ENCODE results near the gene FBXO27.
"Not testable (repeated sequence)": the region's sequence is repeated elsewhere in the genome, so short reads cannot be mapped to it uniquely, and the experiment has no call there.

FBXO27 gene

DNA sequence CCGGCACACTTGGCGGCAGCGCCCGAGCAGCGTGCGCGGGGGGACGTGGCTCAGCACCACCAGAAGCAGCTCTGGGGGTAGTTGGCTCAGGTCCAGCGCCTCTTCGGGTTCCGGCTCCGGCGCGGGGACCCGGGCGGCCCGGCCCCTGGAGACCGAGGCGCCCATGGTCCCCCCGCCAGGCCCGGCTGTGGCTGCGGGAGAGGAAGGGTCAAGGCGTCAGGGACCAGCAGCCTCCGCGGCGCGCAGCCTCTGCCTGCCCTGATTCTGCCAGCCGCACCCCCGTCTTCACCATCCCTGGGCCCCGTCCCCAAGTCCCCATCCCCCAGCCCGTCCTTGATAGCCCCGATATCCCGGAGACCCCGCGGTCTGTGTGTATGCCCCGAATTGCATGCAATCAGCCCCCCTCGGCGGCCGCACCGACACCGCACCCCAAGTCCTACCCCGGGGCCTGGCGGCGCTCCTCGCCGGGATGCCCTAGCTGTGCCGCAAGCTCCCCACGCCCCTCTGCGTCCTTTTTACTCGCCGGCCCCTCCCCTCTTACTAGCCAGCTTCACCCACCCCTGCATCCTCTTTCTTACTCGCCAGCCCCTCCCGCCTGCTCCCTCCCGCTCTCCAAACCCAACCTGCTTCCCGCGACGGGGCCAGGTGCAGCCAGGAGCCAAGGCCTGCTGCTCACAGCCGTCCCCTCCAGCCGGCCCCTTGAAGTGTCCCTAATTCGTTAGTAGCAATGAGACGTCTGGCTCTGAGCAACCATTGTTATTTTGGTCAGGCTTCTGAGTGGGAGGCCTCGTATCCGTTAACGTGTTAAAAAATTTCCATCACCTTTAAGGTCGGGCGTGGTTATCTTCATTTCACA lies at the start of gene FBXO27:
FBXO27 (minus strand) TSS at position 487 of the 856 bp plus-strand sequence; CDS start at position 165, 322 bp downstream.
- DNase-seq = no peak

DNA sequence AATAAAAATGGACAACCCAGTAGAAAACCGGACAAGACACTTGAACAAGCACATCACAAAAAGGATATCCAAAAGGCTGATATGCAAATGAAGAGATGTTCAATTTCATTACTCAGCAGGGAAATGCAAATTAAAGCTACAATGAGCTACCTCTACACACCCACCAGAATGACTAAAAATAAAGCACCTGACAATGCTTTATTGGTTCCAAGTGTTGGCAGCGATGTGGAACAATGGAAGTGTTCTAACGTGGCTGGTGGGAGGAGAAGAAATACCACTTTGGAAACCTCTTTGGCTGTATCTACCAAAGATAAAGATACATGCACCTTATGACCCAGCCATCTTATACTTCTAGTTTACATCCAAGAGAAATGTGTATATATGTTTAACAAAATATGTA lies 48.1 kb upstream of the FBXO27 start:
- DNase-seq = no peak

GRCh38 chr19:39078436-39079200 lies 46.3 kb upstream of the FBXO27 start:
- DNase-seq = no peak

DNA sequence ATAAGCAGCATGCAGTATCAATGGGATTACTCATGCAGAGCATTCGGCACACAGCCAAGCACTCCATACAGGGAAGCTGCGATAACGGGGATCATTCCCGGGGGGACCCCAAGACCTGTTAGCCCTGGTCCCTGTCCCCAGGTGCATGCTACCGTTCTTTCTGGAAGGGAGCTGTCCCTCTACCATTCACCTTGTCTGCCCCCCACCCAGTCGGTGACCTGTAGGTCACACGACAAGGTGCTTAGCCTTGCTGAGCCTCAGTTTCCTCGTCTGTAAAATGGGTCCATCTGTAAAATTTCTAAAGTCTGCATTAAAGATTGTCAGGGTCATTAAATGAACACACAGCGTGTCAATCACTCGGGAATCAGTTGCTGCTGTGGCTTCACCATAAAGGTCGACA lies 45.0 kb upstream of the FBXO27 start:
- DNase-seq = no peak

GRCh38 chr19:39074942-39075341 lies 42.6 kb upstream of the FBXO27 start:
- no peak for DNase-seq

- no peak for DNase-seq
These were observed 41.9 kb upstream of the FBXO27 start for GRCh38 chr19:39074205-39074692.

GRCh38 chr19:39070888-39071287 lies 38.5 kb upstream of the FBXO27 start:
- DNase-seq = no peak

- not testable (repeated sequence) for DNase-seq
These were observed 35.9 kb upstream of the FBXO27 start for GRCh38 chr19:39068259-39068658.

DNA sequence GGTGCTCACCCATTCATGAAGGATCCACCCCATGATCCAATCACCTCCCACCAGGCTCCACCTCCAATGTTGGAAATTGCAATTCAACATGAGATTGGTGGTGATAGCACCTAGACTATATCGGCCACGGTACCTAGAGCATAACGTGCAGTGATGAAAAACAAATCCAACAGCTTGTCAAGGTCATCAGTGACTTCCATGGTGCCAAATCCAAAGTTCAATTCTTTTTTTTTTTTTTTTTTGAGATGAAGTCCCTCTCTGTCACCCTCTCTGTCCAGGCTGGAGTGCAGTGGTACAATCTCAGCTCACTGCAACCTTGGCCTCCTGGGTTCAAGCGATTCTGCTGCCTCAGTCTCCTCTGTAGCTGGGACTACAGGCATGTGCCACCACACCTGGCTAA lies 34.8 kb upstream of the FBXO27 start:
- no peak for DNase-seq

GRCh38 chr19:39065928-39066327 lies 33.6 kb upstream of the FBXO27 start:
- DNase-seq = no peak

DNA sequence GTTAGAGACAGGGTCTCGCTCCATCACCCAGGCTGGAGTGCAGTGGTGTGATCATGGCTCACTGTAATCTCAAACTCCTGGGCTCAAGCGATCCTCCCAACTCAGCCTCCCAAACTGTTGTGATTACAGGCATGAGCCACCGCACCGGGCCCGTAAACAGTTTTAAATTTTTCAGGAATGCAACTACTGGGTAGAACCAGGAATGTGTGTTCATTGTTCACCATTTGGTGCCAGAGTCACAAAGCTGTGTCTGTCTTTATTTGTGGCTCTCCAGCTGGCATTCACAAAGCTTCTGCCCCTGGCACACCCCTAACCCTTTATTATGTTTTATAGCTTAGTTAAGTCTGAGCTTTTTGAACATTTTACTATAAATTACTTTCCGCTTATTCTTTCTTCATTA lies 32.1 kb upstream of the FBXO27 start:
- DNase-seq = no peak

DNA sequence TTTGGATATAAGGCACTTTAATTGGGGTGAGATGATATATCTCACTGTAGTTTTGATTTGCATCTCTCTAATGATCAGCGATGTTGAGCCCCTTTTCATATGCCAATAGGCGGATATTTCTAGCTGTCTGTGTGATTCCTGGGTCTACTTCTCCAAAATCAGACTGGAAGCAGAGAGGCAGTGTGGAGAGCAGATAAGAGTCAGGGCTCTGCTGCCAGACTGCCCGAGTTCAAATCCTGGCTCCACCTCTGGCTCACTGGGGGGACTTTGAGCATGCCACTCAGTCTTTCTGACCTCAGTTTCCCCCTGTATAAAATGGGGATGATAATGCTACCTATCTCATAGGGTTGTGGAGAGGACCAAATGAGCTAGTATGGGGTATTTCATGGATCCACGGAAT lies 27.8 kb upstream of the FBXO27 start:
- DNase-seq = no peak

- DNase-seq = no peak
These were observed 27.0 kb upstream of the FBXO27 start for GRCh38 chr19:39059302-39059701.

- no peak for DNase-seq
These were observed 25.3 kb upstream of the FBXO27 start for GRCh38 chr19:39057615-39058014.

GRCh38 chr19:39054091-39054470 lies 21.7 kb upstream of the FBXO27 start:
- no peak for DNase-seq

- DNase-seq = no peak
These were observed 21.1 kb upstream of the FBXO27 start for GRCh38 chr19:39053276-39054090.

DNA sequence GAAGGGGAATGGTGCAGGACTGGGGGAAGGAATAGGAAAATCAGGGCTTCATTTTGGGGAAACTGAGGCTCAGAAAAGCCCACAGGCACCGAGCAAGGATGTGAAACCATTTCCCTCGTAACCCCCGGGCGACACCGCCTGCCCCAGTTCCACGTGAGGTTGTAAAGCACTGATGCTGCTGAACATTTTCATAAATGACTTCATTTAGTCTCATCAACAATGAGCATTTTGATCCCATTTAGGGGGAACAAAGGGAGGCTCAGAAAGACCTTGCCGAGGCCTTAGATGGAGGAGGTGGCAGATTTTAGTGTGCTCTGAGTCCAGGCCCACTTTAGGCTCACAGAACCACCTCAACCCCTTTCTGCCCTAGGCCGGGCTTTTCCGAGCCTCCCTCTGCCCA lies 20.5 kb upstream of the FBXO27 start:
- DNase-seq = no peak

DNA sequence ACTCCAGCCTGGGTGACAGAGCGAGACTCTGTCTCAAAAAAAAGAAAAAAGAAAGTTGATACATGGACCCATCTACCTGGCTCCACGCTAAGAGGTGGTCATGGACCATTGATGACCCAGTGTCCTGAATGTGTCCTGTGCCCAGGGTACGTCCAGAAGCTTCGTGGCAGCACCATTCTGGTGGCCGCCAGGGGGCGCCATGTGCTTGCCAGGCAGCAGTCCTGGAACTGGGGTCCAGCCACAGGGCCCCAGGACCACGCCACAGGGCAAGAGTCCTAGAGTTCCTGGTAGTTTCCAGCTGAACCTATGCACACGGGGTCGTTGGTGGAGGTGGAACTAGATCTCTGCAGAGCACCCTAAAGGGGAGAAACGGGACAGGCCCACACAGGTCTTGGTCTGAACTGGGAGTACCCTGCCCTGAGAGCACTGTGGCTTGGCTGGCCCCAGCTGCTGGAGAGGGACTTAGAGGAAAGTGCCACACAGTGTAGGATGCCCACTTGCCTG lies 19.9 kb upstream of the FBXO27 start:
- peak; percentile 15 to 65 (median 50) for DNase-seq

- no peak for DNase-seq
These were observed 14.7 kb upstream of the FBXO27 start for GRCh38 chr19:39047073-39047472.

- DNase-seq = no peak
These were observed 13.9 kb upstream of the FBXO27 start for GRCh38 chr19:39046037-39046821.

DNA sequence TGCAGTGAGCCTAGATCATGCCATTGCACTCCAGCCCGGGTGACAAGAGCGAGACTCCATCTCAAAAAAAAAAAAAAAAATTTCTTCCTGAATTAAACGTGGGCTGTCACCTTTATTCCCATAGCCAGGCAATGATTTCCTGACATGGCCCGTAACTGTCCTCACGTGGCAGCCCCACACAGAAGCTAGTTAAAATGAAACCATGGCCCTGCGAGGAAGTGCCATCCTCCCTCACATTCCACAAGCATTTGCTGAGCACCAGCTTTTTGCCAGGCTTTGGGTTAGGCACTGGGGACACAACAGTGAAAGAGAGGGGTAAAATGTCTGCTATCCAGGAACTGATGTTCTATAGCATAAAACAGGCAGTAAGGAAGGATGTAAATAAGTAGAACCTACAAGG lies 13.2 kb upstream of the FBXO27 start:
- no peak for DNase-seq

DNA sequence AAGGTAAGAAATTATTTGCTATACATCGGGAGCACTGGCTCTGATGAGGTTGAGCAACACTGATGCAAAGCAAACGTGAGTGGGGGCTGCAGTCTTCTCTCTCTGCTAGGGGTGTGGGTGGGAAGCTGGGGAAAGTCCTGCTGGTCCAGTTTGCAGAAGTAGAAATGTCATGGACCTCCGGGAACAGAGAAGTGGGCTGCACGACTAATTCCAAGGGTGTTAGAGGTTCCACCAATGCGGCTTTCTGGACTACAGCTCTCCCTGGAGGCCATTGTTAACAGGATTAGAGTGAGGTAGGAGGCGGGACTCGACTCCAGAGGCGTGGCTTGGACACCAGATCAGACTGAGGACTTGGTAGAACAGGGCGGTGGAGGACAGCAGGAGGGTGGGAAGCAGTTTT lies 5.7 kb upstream of the FBXO27 start:
- DNase-seq = no peak

Measured in activated naive CD4-positive, alpha-beta T cell (primary cell).